Coronary artery (tissue), 2 donors: Measurements from ENCODE around the gene MLXIP.

Experiments
- DNase-seq: peaks from one replicate; pipeline ENCODE4 v3.0.0-alpha.2; 2017; ENCODE audit warnings: low spot score
- H3K27ac ChIP-seq, 2 donors: fragments of 200-600 bp; sonication (generic); one replicate each; pipeline ENCODE4 v1.5.1; 2016 to 2019
- H3K4me3 ChIP-seq: fragments of 200-600 bp; sonication (generic); 2 replicates; pipeline ENCODE4 v1.5.1; 2016; ENCODE audit warnings: mild to moderate bottlenecking, moderate library complexity
- TF ChIP-seq, protein P1 (sequence below): fragments of 200-600 bp; sonication (generic); IDR thresholded peaks from one replicate; pipeline ENCODE4 v1.5.1; 2019; ENCODE audit warnings: antibody characterized with exemption

Gene MLXIP

DNA sequence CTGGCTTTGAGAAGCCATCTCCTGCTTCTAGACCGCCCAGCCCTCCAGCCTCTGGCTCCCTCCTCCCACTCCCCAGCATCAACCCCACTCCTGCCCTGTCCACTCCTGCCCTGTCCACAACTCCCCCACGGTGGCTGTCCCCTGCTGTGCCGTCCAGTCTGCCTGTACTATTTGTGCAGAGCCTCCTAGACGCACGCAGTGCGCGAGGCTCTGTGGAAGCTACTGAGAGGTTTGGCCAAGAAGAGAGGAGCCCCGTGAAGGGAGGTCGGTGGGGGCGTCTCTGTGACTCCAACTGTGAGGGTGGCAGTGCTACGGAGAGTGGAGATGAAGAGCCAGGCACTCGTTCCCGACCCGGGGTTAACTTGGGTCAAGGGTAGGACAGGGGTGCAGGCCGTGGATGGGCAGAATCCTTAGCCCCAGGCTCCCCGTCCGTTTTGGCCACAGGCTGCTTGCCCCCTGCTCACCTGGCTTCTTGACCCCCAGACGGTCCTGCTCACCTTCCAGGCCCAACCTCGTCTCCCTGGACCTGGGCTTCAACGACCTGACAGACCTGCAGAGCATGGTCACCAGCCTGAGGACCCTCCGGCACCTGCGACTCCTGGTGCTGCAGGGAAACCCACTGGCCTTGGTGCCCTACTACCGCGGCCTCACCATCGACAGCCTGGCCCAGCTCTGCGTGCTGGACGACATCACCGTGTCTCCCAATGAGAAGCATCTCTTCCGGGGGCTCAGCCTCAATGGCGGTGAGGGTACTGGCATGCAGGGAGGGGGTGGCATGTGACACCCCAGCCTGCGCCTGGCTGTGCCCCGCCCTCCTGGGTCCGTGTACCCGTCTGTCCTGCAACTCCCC lies 111.3 kb downstream of the MLXIP start:
- TF ChIP-seq, protein P1, sequence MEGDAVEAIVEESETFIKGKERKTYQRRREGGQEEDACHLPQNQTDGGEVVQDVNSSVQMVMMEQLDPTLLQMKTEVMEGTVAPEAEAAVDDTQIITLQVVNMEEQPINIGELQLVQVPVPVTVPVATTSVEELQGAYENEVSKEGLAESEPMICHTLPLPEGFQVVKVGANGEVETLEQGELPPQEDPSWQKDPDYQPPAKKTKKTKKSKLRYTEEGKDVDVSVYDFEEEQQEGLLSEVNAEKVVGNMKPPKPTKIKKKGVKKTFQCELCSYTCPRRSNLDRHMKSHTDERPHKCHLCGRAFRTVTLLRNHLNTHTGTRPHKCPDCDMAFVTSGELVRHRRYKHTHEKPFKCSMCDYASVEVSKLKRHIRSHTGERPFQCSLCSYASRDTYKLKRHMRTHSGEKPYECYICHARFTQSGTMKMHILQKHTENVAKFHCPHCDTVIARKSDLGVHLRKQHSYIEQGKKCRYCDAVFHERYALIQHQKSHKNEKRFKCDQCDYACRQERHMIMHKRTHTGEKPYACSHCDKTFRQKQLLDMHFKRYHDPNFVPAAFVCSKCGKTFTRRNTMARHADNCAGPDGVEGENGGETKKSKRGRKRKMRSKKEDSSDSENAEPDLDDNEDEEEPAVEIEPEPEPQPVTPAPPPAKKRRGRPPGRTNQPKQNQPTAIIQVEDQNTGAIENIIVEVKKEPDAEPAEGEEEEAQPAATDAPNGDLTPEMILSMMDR, result no peak
- DNase-seq, result no peak
- no peak overlapping the region for H3K27ac ChIP-seq

DNA sequence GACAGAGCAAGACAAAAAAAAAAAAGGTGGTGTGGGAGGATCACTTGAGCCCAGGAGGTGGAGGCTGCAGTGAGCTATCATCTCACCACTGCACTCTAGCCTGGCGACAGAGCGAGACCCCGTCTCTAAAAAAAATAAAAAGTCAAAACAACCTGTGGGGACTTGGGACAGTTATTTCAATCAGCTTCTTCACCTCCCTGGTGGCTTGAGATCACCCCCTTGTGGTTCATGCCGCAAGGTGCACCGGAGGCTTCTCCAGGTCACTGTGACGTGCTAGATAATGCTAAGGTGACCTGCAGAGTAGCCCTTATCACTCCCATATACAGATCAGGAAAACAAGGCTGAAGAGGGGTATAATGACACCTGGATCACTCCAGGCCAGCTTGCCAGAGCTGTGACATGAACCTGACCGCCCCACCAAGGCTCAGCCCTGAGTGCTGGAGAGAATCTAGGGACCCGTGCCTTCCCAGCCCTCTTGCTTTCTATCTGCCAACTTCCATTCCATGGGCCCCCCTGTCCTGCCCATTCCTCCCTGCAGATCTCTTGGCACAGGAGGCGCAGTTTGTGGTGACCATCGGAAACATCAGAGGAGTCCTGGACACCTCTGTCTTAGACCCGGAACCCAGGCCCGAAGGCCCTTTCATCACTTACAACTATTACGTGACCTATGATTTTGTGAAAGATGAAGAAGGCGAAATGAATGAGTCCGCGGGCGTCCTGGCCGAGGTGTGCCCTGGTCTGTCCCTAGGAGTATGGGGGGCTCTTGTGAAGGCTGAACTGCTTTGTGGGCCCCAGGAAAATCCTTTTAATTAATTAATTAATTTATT lies 112.5 kb downstream of the MLXIP start:
- no peak overlapping the region for H3K27ac ChIP-seq
- no peak for DNase-seq
- H3K4me3 ChIP-seq, result no peak overlapping the region
- TF ChIP-seq, protein P1, result no peak

More for the DNA sequence above, 111.3 kb downstream of the MLXIP start:
- no peak overlapping the region for H3K4me3 ChIP-seq

DNA sequence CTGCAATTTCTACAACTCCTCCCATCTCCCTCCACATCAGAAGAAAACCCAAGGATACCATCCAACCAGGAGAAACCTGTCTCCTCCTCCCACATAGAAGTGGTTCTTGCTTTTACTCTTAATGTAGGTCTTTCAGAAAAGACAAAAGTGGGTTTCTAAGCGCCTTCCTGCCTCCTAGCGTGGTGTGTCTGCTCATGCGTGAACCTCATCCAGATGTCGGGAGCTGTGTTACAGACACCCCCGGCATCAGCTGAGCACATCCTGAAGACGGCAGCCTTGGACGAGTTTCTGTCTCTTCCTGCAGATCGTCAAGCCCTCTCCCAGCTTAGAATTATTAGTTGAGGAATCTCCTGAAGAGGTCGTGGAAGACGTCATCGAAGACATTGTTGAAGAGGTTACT lies 113.9 kb downstream of the MLXIP start:
- no peak for DNase-seq

DNA sequence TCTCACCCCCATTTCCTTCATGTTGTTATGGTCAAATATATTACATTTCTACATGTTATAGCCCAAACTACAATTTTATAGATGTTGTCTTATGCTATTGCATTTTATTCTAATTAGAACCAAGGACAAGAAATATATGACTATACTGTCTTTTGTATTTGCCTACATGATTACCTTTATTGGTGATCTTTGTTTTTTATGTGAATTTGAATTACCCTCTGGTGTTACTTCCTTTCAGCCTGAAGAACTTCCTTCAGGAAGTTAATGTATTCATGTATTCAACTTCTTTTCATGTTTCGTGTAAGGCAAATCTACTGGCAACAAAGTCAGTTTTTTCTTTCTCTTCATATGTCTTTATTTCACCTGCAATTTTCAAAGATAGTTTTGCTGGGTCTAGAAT lies 116.2 kb downstream of the MLXIP start:
- H3K27ac ChIP-seq, result no peak overlapping the region
- DNase-seq, result no peak
- no peak overlapping the region for H3K4me3 ChIP-seq
- TF ChIP-seq, protein P1, result no peak

More for the DNA sequence above, 113.9 kb downstream of the MLXIP start:
- Histone ChIP-seq H3K27ac (no peak overlapping the region), H3K4me3 (no peak overlapping the region)
- TF ChIP-seq, protein P1, result no peak

DNA sequence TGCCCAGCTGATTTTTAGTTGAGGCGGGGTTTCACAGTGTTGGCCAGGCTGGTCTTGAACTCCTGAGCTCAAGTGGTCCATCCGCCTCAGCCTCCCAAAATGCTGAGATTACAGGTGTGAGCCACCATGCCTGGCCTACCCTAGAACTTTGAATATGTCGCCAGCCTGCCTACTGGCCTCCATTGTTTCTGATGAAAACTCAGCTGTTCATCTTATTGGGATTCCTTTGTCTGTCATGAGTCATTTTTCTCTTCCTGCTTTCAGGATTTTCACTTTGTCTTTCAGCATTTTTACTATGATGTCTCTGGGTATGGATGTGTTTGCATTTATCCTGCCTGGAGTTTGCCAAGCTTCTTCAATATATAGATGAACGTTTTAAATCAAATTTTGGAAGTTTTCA lies 116.8 kb downstream of the MLXIP start:
- Histone ChIP-seq H3K4me3 (no peak overlapping the region), H3K27ac (no peak overlapping the region)
- TF ChIP-seq, protein P1, result no peak
- DNase-seq, result no peak
